A673 (cell line): ENCODE data around the gene CTXND1. TPM values are rescaled to one million over a fixed set of nuclear protein-coding genes. Genes with fewer than 3 reads are reported as not detected.

Experiments used
- BruUV-seq: library from RNA; stranded (reverse); fragments of 400-500 nt; replicated peaks from 2 replicates; lab custom pipeline; 2021; lab: Mats Ljungman, UMichigan
- CTCF ChIA-PET: fragments of 300-600 bp; sonication (Branson Sonifier 250); formaldehyde crosslinking; loops from one replicate; lab custom pipeline; 2022; ENCODE audit warnings: antibody characterized with exemption; lab: Charles Lee
- POLR2A ChIA-PET: fragments of 300-600 bp; sonication (Branson Sonifier 250); formaldehyde crosslinking; loops from one replicate; lab custom pipeline; 2022; ENCODE audit warnings: antibody characterized with exemption; ENCODE audit not compliant: low non-redundant PET; lab: Charles Lee
- DNase-seq: peaks from one replicate; pipeline ENCODE4 v3.0.0-alpha.2; 2015; ENCODE audit warnings: low spot score
- H3K27ac ChIP-seq: fragments of 200-600 bp; sonication (generic); 2 replicates; pipeline ENCODE4 v1.5.1; 2016; ENCODE audit warnings: mixed run types, low read depth, mild to moderate bottlenecking, mixed read lengths, antibody characterized with exemption, low read length; ENCODE audit not compliant: poor library complexity, severe bottlenecking
- H3K27me3 ChIP-seq: fragments of 200-600 bp; sonication (generic); replicated peaks from 2 replicates; pipeline ENCODE4 v1.6.1; 2017; ENCODE audit warnings: mixed run types, low read depth, mild to moderate bottlenecking, mixed read lengths, antibody characterized with exemption, low read length; ENCODE audit not compliant: insufficient read depth, poor library complexity
- H3K36me3 ChIP-seq: fragments of 200-600 bp; sonication (generic); 2 replicates; pipeline ENCODE4 v1.6.1; 2016; ENCODE audit warnings: mixed run types, mild to moderate bottlenecking, mixed read lengths, antibody characterized with exemption, low read length; ENCODE audit not compliant: insufficient read depth, poor library complexity, severe bottlenecking
- H3K4me1 ChIP-seq: fragments of 200-600 bp; sonication (generic); 2 replicates; pipeline ENCODE4 v1.6.1; 2017; ENCODE audit warnings: mixed run types, mild to moderate bottlenecking, mixed read lengths, antibody characterized with exemption, low read length; ENCODE audit not compliant: insufficient read depth, poor library complexity, severe bottlenecking
- H3K4me3 ChIP-seq: fragments of 200-600 bp; sonication (generic); 2 replicates; pipeline ENCODE4 v1.5.1; 2016; ENCODE audit warnings: low read depth, mixed run types, mild to moderate bottlenecking, mixed read lengths, low read length; ENCODE audit not compliant: poor library complexity, severe bottlenecking
- H3K9me3 ChIP-seq: fragments of 200-600 bp; sonication (generic); 2 replicates; pipeline ENCODE4 v1.6.1; 2016; ENCODE audit warnings: mixed run types, low read depth, mild to moderate bottlenecking, mixed read lengths, antibody characterized with exemption, low read length; ENCODE audit not compliant: poor library complexity, severe bottlenecking
- CTCF ChIP-seq: fragments of 300-800, 200-600 bp; sonication (generic); conservative IDR thresholded peaks from 2 replicates; pipeline ENCODE4 v1.5.1; 2017; ENCODE audit warnings: low read depth, mild to moderate bottlenecking, antibody characterized with exemption, low read length, moderate library complexity, mixed read lengths
- EZH2 ChIP-seq: fragments of 200-600 bp; sonication (generic); IDR thresholded peaks from 2 replicates; pipeline ENCODE4 v1.6.1; 2017; ENCODE audit warnings: borderline replicate concordance, low read depth, mild to moderate bottlenecking, mixed read lengths, antibody characterized with exemption, low read length; ENCODE audit not compliant: poor library complexity, severe bottlenecking
- intact Hi-C: fragments of 100-400 bp; cut with micrococcal nuclease; formaldehyde crosslinking; loops from one replicate; pipeline ENCODE4 v1.10.0; 2022; ENCODE audit not compliant: unreplicated experiment
- total RNA-seq: library from RNA; stranded (reverse); gene quantifications from 2 replicates; pipeline ENCODE4 v1.2.3, GENCODE V29; 2021

Gene CTXND1
- total RNA-seq, 1 experiment from 2014 or later, result not detected

GRCh38 chr15:80173022-80173759 lies 78.8 kb downstream of the CTXND1 start:
- H3K36me3 ChIP-seq, result no peaks in the 10 kb centered on the region
- BruUV-seq, result no TSS peak
- POLR2A ChIA-PET, result no interaction called here
- no peak overlapping the region for H3K27ac ChIP-seq
- intact Hi-C loops, result loop anchor here (2.0 to 10.0 kb wide), 2 partner anchors 178 to 276 kb away; partner anchors contain the start of gene MTHFS
- H3K4me1 ChIP-seq, result no peaks in the 10 kb centered on the region
- no peaks in the 10 kb centered on the region for H3K9me3 ChIP-seq
- DNase-seq, result peak; percentile 58
- no peaks in the 10 kb centered on the region for H3K27me3 ChIP-seq
- peak; percentile 79 for TF ChIP-seq CTCF
- TF ChIP-seq EZH2, result no peak
- CTCF ChIA-PET, result interaction anchor here (0.8 kb wide), 1 partner anchor 114 kb away, joined by 3 read pairs; no protein-coding TSS in a partner anchor
- H3K4me3 ChIP-seq, result no peak overlapping the region

- Histone ChIP-seq H3K27me3 (no peaks in the 10 kb centered on the region), H3K9me3 (no peaks in the 10 kb centered on the region), H3K36me3 (no peaks in the 10 kb centered on the region), H3K4me1 (no peaks in the 10 kb centered on the region), H3K27ac (no peak overlapping the region), H3K4me3 (no peak overlapping the region)
- CTCF ChIA-PET, result no interaction called here
- no peak for DNase-seq
- no TSS peak for BruUV-seq
- intact Hi-C loops, result loop anchor here (2.0 to 10.0 kb wide), 2 partner anchors 178 to 276 kb away; partner anchors contain the start of gene MTHFS
- TF ChIP-seq CTCF (no peak), EZH2 (no peak)
- POLR2A ChIA-PET, result no interaction called here
These were observed 79.6 kb downstream of the CTXND1 start for GRCh38 chr15:80172401-80172800.

- Histone ChIP-seq H3K4me1 (no peaks in the 10 kb centered on the region), H3K27ac (no peak overlapping the region), H3K9me3 (no peaks in the 10 kb centered on the region), H3K4me3 (no peak overlapping the region), H3K36me3 (no peaks in the 10 kb centered on the region), H3K27me3 (no peaks in the 10 kb centered on the region)
- CTCF ChIA-PET, result no interaction called here
- TF ChIP-seq CTCF (no peak), EZH2 (no peak)
- intact Hi-C loops, result loop anchor here (2.0 to 10.0 kb wide), 2 partner anchors 177 to 275 kb away; partner anchors contain the start of gene MTHFS
- DNase-seq, result no peak
- no TSS peak for BruUV-seq
- POLR2A ChIA-PET, result no interaction called here
These were observed 80.2 kb downstream of the CTXND1 start for GRCh38 chr15:80171787-80172186.
